Measurements from ENCODE around the gene TMIGD1. TPM values are rescaled to one million over a fixed set of nuclear protein-coding genes. Genes with fewer than 3 reads are reported as not detected.

TMIGD1 gene
- polyA plus RNA-seq, 1 of the 3 experiments (the other 2 are of a cell fraction): not detected

DNA sequence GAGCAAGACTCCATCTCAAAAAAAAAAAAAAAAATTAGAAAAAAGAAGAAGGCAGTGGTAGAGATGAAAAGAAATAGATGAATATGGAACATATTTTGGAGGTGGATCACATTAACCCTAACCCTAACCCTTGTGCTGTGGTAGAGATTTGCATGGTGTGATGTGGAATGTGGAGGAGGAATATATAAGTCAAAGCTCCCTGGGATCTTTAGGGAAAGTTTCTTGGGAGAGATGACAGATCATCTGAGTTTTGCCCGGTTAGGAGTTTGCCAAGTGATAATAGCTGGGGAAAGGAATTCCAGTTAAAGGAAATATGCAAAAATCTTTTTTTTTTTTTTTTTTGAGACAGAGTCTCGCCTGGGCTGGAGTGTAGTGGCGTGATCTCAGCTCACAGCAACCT is 29.1 kb downstream of the TMIGD1 start:
- ChIA-PET CTCF (interaction anchor here (1.1 kb wide), 1 partner anchor 31 kb away, joined by 3 read pairs; no protein-coding TSS in a partner anchor), POLR2A (no interaction called here)
- Histone ChIP-seq H3K36me3 (replicated peaks in 1 of 2; ENCODE audit: control insufficient read depth in 1 of 2, insufficient read depth in 2 of 2, low read length in 1 of 2) (no peaks in the 10 kb centered on the region), H3K27me3 (ENCODE audit: insufficient read depth) (no peaks in the 10 kb centered on the region), H3K4me3 (ENCODE audit: low read depth in 2 of 2, low read length in 1 of 2) (no peak overlapping the region), H3K4me1 (ENCODE audit: control insufficient read depth in 1 of 2, insufficient read depth in 2 of 2, low read depth in 1 of 2, low read length in 1 of 2) (no peaks in the 10 kb centered on the region), H3F3A (replicated peaks; ENCODE audit: insufficient read depth) (no peaks in the 10 kb centered on the region), H3K27ac (ENCODE audit: low read depth in 2 of 2, low read length in 1 of 2) (no peak overlapping the region), H2AFZ (ENCODE audit: low read depth) (no peak overlapping the region), H3K9me3 (no peaks in the 10 kb centered on the region), H3K9me2 (no peaks in the 10 kb centered on the region), H3K79me2 (ENCODE audit: insufficient read depth) (no peaks in the 10 kb centered on the region), H3K9ac (no peak overlapping the region), H3K4me2 (no peak overlapping the region), H4K20me1 (ENCODE audit: insufficient read depth) (no peaks in the 10 kb centered on the region)
- WGBS (ENCODE audit: low lambda C conversion rate): 81% methylated on average over 3 of the region's 3 CpGs
- no peak for DNase-seq
- TF ChIP-seq, protein P1, sequence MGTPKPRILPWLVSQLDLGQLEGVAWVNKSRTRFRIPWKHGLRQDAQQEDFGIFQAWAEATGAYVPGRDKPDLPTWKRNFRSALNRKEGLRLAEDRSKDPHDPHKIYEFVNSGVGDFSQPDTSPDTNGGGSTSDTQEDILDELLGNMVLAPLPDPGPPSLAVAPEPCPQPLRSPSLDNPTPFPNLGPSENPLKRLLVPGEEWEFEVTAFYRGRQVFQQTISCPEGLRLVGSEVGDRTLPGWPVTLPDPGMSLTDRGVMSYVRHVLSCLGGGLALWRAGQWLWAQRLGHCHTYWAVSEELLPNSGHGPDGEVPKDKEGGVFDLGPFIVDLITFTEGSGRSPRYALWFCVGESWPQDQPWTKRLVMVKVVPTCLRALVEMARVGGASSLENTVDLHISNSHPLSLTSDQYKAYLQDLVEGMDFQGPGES (IDR thresholded peaks at IDR 0.05; ENCODE audit: low read depth, low read length): no peak
- no peak for TF ChIP-seq TCF12 (IDR thresholded peaks at IDR 0.05)
- TF ChIP-seq EZH2phosphoT487 (IDR thresholded peaks at IDR 0.05; ENCODE audit: borderline replicate concordance, low read depth): no peak

DNA sequence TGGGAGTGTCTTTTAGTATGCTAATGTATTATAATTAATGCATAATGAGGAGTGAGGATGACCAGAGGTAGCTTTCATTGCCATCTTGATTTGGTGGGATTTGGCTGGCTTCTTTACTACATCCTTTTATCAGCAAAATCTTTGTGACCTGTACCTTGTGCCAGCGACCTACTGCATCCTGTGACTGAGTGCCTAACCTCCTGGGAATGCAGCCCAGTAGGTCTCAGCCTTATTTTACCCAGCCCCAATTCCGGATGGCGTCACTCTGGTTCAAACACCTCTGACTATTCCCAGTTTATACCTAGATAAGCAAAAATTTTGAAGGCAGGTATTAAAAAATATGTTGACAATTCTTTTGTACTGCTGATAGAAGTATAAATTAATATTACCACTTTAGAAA is 31.6 kb downstream of the TMIGD1 start:
- no peak overlapping the region for H3K9ac ChIP-seq
- CTCF ChIA-PET: no interaction called here

More for the DNA sequence above, 31.6 kb downstream of the TMIGD1 start:
- POLR2A ChIA-PET: no interaction called here
- Histone ChIP-seq H3K79me2 (ENCODE audit: insufficient read depth) (no peaks in the 10 kb centered on the region), H2AFZ (ENCODE audit: low read depth) (no peak overlapping the region), H3K9me3 (no peaks in the 10 kb centered on the region), H3K9me2 (no peaks in the 10 kb centered on the region), H3K4me3 (ENCODE audit: low read depth in 2 of 2, low read length in 1 of 2) (no peak overlapping the region), H4K20me1 (ENCODE audit: insufficient read depth) (no peaks in the 10 kb centered on the region), H3K27me3 (ENCODE audit: insufficient read depth) (no peaks in the 10 kb centered on the region), H3K4me2 (no peak overlapping the region), H3K4me1 (ENCODE audit: control insufficient read depth in 1 of 2, insufficient read depth in 2 of 2, low read depth in 1 of 2, low read length in 1 of 2) (no peaks in the 10 kb centered on the region), H3K36me3 (replicated peaks in 1 of 2; ENCODE audit: control insufficient read depth in 1 of 2, insufficient read depth in 2 of 2, low read length in 1 of 2) (no peaks in the 10 kb centered on the region), H3K27ac (ENCODE audit: low read depth in 2 of 2, low read length in 1 of 2) (no peak overlapping the region), H3F3A (replicated peaks; ENCODE audit: insufficient read depth) (no peaks in the 10 kb centered on the region)
- no peak for DNase-seq
- TF ChIP-seq SMC3 (IDR thresholded peaks at IDR 0.05; ENCODE audit: low read depth, low read length) (no peak), GABPA (IDR thresholded peaks at IDR 0.05; ENCODE audit: low read depth) (no peak), FOXM1 (IDR thresholded peaks at IDR 0.05; ENCODE audit: low read depth) (no peak), JUND (IDR thresholded peaks at IDR 0.05) (no peak), MXI1 (IDR thresholded peaks at IDR 0.05; ENCODE audit: low read depth, low read length) (no peak), NFIC (IDR thresholded peaks at IDR 0.05; ENCODE audit: borderline replicate concordance) (no peak), RFX5 (IDR thresholded peaks at IDR 0.05; ENCODE audit: low read length) (no peak), YY1 (IDR thresholded peaks at IDR 0.05; ENCODE audit: low read depth) (no peak), CHD2 (IDR thresholded peaks at IDR 0.05; ENCODE audit: low read length, partially characterized antibody) (no peak), RXRA (IDR thresholded peaks at IDR 0.05; ENCODE audit: borderline replicate concordance, low read depth) (no peak), SIN3A (IDR thresholded peaks at IDR 0.05; ENCODE audit: borderline replicate concordance, low read depth, low read length) (no peak), ELF1 (IDR thresholded peaks at IDR 0.05) (no peak)
- TF ChIP-seq, protein P1 (IDR thresholded peaks at IDR 0.05; ENCODE audit: low read depth, low read length): no peak
- TF ChIP-seq, protein P2, sequence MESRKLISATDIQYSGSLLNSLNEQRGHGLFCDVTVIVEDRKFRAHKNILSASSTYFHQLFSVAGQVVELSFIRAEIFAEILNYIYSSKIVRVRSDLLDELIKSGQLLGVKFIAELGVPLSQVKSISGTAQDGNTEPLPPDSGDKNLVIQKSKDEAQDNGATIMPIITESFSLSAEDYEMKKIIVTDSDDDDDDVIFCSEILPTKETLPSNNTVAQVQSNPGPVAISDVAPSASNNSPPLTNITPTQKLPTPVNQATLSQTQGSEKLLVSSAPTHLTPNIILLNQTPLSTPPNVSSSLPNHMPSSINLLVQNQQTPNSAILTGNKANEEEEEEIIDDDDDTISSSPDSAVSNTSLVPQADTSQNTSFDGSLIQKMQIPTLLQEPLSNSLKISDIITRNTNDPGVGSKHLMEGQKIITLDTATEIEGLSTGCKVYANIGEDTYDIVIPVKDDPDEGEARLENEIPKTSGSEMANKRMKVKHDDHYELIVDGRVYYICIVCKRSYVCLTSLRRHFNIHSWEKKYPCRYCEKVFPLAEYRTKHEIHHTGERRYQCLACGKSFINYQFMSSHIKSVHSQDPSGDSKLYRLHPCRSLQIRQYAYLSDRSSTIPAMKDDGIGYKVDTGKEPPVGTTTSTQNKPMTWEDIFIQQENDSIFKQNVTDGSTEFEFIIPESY (IDR thresholded peaks at IDR 0.05; ENCODE audit: borderline replicate concordance, low read depth): no peak
- WGBS (ENCODE audit: low lambda C conversion rate): 88% methylated on average over 3 of the region's 3 CpGs
